GM19438 (cell line): Measurements from ENCODE around the gene ADAT3.
"Not testable (repeated sequence)": the region's sequence is repeated elsewhere in the genome, so short reads cannot be mapped to it uniquely, and the experiment has no call there.

Experiments used
- ATAC-seq: cut with Tn5 transposase; IDR thresholded peaks from one replicate; pipeline ENCODE4 v1.9.1; 2021; ENCODE audit warnings: low read depth; ENCODE audit not compliant: unreplicated experiment

The ADAT3 gene

DNA sequence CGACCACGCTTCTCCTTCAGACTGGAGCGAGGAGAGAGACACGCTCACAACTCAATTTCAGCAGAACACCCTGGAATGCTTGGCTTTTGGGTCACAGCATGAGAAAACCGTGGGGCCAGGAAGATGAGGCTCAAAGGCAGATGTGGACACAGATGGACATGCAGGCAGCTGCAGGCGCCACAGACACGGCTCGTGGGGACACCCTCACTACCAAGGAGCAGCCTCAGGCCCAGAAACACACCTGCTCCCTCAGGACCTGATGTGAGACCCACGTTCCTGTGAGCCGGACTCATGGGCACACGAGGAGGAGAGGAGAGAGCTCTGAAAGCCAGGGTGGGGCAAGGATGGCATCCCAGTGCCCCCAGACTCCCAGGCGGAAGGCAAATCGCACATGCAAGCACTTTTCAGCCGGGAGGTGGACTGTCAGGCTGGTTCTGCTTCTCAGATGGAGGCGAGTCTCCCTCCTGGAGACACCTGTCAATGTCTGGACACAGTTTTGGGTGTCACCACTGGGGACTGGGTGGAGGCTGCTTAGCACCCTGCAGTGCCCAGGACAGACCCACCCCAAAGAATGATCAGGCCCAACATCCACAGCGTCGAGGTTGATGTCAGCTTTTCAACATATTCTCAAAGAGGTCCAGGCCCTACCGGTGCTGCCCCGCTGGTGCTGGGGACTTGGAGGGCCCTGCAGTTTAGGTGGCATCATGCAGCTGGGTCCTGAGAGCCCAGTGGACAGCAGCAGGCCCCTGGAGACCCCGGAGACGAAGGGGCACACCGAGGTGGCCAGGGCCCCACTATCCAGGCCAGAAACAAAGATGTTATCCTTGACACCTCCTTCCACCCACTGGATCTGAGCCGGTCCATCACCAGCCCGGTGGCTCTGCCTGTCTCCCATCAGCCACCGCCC, 22.2 kb upstream of the ADAT3 start:
- ATAC-seq: no peak

DNA sequence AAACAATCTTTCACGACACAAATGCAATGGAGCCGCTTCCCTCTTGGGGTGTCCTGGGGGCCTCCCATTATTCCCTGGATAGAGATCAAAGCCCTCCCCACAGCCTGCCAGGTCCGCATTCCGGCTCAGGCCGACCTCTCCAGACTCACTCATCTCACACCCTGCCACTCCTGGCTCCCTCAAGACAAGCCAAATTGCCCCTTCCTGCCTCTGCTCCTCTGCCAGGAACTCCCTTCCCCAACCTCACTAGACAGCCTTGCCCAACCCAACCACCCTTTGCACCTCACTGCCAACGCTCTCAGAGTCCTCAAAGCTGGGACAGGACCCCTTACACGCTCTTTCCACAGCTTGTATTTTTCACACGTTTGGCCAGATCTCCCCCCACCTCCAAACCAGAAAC, 21.4 kb upstream of the ADAT3 start:
- no peak for ATAC-seq

DNA sequence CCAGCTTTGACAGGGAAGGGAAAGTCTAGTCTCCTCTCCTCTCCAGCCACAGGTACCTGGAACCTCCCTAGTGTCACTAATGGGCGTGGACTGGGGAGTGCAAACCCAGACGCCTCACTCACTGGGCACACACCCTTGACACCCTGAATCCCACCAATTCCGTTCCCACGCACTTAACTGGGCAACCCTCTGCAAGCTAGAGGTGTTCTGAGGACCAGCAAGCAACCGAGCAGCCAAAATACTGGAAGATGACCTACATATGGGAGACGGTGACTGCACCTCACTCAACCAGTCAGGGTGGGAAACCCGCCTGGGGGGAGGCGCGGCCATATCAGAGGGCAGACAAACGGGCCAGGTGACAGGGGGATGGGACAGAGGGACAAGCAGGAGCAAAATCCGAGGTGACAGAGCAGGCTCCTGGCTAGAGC, 20.9 kb upstream of the ADAT3 start:
- no peak for ATAC-seq

DNA sequence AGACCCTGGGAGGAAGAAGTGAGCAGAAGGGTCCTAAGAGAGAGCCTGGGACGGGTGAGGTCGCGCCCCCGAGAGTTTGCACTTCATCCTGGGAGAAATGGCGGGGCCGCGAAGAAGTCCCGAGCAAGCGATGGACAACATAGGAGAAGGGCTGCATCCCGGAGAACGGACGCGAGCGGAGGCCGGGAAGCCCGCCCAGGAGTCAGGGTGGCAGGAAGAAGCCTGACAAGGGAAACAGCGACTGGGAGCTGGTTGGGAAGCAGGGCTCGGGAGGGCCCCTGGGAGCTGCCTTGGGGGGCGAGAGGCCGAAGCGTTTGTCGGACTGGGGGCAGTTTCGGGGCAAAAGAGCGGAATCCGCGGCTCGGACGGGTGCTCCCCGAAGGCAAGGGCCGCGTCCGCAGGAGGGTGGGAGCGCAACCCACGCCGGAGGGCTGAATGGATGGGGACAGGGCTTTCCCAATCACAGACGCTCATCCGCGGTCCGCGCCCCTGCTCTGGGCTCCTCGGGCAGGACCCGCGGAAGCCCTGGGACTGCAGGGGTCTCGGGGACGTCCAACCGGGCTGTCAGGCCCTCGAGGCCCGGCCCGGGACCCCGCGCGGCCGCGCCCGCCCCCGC, 20.4 kb upstream of the ADAT3 start:
- ATAC-seq: no peak

DNA sequence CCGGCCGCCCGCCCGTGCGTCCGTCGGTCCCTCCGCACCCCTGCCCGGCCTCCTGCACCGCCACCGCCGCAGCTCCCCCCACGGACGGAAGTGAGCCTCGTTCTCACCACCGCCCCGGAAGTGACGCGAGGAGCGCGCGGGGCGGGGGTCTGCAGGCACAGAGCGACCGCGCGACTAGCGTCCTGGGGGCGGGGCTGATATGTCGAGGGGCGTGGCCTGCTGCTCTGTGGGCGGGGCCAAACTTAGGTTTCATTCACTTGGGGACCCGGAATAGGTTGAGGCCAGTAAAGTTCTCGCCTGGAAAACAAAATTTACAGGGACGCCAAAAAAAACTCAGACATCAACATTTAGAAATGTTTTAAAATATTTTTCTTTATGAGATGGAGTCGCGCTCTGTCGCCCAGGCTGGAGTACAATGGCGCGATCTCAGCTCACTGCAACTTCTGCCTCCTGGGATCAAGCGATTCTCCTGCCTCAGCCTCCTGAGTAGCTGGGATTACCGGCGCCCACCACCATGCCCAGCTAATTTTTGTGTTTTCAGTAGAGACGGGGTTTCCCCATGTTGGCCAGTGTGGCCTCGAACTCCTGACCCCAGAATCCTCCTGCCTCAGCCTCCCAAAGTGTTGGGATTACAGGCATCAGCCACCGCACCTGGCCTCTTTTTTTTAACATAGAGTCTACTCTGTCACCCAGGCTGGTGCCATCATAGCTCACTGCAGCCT, 19.6 kb upstream of the ADAT3 start, which contains the start of gene ABHD17A:
ABHD17A (minus strand) TSS at position 99 of the 722 bp plus-strand sequence. CDS start 3,930 bp downstream, outside the sequence.
- ATAC-seq: not testable (repeated sequence)

DNA sequence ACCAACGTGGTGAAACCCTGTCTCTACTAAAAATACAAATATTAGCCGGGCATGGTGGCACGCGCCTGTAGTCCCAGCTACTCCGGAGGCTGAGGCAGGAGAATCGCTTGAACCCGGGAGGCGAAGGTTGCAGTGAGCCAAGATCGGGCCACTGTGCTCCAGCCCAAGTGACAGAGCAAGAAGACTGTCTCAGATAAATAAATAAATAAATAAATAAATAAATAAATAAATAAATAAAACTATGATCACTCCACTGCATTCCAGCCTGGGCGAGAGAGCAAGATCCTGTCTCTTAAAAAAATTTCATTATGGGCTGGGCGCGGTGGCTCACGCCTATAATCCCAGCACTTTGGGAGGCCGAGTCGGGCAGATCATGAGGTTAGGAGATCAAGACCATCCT, 18.8 kb upstream of the ADAT3 start:
- not testable (repeated sequence) for ATAC-seq

DNA sequence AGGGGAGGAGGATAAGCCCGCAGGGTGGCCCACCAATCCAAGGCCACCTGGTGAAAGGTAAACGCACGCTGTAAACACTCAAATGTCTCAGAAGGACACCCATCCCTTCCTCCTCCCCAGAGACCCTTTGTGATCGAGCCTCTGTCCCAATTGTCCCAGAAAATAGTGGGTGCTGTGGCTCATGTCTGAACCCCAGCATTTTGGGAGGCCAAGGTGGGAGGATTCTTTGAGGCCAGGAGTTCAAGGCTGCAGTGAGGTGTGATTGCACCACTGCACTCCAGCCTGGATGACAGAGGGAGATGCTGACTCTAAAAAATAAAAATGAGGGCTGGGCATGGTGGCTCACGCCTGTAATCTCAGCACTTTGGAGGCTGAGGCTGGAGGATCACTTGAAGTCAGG, 16.8 kb upstream of the ADAT3 start:
- no peak for ATAC-seq

DNA sequence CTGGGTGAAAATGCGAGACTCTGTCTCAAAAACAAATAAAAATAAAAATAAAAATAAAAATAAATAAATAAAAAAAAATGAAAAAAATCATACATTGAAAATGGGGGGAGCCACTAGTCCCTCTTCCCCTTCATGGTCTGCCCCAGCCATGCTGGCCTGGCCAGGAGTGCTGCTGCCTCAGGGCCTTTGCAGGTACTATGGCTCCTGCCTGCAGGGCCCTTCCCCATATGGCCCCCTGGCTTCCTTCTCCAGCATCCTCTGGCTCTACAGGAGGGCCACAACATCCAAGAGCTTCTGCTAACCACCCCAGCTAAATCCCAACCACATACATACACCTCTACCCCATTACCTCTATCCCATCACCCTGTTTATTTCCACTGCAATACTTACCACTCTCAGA, 15.3 kb upstream of the ADAT3 start:
- no peak for ATAC-seq

DNA sequence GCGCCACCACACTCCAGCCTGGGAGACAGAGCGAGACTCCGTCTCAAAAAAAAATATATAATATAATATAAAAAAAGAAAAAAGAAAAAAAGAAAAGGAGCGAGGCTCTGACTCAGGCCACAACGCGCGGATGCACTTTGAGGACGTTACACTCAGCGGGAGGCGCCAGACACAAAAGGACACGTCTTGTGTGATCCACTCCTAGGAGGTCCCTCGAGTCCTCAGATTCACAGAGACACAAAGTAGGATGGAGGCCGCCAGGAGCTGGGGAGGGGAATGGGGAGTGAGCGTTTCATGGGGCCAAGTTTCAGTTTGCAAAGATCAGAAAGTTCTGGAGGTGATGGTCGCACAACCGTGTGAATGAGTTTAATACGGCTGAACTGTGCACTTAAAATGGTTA, 11.4 kb upstream of the ADAT3 start:
- ATAC-seq: no peak

DNA sequence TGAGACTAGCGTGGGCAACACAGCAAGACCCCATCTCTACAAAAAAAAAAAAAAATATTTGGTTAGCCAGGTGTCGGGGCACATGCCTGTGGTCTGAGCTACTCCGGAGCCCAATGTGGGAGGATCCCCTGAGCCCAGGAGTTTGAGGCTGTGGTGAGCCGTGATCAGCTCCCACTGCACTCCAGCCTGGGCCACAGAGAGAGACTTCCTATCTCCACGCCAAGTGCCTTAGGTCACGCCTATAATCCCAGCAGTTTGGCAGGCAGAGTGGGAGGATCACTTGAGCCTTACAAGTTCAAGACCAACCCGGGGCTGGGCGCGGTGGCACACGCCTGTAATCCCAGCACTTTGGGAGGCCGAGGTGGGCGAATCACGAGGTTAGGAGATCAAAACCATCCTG, 8.7 kb upstream of the ADAT3 start:
- ATAC-seq: no peak

DNA sequence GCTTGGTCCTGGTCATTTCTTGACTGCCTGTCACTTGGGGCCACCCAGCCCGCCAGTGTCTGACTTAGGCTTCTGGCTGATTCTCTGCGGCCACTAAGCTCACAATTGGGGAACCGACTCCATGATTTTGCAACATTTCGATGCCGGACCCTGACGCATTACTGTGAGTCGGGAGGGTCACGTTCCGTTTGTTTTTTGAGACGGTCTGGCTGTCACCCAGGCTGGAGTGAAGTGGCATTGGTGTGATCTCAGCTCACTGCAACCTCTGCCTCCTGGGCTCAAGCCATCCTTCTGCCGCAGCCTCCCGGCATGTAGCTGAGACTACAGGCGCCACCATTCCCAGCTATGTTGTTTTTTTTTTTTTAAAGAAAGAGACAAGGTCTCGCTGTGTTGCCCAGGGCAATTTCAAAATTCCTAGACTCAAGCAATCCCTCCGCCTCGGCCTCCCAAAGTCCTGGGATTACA, 3.2 kb upstream of the ADAT3 start:
- ATAC-seq: no peak

DNA sequence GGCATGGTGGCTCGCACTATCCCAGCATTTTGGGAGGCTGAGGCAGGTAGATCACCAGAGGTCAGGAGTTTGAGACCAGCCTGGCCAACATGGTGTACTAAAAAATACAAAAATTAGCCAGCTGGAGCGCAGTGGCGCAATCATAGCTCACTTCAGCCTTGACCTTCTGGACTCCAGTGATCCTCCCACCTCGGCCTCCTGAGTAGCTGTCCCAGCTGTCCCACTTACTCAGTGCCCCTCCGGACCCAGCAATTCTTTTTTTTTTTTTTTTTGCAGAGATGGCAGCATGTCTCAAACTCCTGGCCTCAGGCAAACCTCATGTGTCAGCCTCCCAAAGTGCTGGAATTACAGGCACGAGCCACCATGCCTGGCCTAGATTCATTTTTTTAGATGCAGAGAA, 2.3 kb upstream of the ADAT3 start:
- no peak for ATAC-seq

DNA sequence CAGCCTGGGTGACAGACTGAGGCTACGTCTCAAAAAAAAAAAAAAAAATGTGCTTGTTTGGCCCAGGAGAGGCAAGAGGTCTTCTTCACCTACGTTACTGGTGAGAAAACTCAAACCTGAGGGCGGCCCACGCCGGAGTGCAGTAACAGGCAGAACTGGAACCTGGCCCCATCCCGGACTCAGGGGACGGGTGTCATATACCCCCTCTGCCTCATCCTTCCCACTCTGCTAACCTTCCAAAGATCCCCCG, 414 bp upstream of the ADAT3 start:
- ATAC-seq: no peak

DNA sequence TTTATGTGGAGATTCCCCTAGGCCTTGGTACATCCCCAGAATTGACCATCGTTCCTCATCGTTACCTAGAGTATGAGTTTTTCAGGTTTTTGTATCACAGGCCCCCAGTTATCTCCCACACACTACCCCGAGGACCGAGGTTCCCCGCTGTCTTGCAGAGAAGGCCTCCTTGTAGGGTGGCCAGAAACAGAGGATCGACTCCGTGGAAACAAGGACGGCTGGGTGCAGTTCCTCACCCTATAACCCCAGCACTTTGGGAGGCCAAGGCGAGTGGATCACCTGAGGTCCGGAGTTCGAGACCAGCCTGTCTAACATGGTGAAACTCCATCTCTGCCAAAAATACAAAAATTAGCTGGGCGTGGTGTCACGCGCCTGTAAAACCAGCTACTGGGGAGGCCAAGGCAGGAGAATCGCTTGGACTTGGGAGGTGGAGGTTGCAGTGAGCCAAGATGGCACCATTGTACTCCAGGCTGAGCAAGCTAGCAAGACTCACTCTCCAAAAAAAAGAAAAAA, 720 bp downstream of the ADAT3 start:
- no peak for ATAC-seq

DNA sequence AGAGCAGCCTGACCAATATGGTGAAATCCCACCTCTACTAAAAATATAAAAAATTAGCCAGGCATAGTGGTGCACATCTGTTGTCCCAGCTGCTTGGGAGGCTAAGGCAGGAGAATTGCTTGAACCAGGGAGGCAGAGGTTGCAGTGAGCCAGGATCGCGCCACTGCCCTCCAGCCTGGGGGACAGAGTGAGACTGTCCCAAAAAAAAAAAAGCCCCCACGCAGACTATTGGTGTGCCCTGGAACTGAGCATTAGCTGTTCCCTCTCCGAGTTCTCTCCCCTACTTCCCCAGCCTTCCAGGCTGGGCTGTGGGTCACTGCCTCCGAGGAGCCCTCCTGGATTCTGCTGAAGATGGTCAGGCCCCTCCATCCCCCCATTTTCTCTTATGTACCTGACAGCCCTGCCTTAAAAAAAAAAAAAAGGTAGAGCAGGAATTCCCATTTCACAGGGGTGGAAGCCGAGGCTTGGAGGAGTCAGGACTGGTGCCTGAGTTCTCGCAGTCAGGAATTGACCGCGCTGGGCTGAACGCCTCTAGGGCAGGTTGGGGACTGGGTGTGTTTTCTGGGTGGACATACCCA, 1.9 kb downstream of the ADAT3 start:
- no peak for ATAC-seq

DNA sequence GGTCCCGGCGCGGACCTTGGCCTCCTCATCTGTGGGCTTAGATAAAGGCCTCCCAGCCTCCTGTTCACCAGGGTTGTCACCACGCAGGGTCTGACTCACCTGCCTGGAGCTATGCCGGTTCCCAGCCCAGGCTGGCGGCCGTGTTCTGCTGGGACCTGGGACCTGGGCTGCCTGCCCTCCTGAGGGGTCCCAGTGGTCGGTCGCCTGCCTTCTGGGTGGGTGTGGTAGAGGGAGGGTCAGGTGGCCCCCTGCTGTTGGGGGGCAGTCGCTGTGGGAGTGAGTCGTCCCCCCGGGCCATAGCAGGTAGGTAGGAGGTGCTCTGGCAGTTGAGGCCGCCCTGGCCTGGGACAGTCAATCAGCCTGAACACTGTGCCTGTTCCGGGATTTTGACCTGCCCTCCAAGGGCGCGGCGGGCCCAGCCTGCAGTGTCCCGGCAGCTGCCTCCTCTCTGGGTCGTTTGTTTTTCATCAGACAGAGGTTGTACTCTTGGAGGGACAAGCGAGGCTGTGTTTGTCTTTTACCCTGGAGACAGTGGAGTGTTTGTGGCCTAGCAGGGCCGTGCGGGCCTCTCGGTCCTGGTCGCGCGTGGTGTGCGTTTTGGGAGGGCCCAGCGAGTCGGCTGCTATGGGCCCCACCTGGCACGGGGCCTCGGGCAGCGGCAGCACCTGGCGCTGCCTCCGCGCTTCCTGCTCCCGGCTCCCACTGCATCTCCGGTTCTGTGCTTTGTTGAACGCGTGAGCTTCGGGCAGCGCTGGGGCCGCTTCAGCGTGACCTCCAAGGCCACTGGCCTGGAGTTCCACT, 2.6 kb downstream of the ADAT3 start:
- ATAC-seq: no peak

DNA sequence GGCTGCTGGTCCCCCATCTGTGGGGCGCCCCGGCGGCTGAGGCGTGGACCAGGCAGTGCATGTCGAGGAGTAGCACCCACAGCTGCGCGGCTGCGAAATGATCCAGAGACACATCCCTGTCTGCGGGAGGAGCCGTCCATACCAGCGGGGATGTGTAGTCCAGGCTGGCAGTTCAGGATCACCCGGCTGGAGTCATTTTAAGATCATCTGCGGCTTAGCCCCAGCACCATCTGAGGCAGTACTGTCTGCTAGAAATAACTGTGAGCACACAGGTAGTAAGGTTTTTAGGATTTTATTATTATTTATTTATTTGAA, 3.1 kb downstream of the ADAT3 start:
- ATAC-seq: no peak

DNA sequence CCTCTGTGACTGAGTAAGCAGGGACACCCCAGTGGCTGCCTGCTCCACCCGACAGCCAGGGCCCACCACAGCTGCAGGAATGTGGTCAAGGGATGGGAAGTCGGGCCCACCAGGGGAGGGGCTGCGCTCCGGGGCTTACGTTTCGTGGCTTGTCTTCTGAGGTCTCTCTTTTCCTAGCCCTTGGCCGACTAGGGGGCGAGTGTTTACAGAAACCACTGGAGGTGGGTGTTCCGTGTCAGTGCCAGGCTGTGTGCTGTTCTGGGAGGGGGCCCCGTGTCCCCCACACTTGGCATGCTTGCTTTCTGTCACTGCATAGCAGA, 4.5 kb downstream of the ADAT3 start:
- ATAC-seq: no peak

DNA sequence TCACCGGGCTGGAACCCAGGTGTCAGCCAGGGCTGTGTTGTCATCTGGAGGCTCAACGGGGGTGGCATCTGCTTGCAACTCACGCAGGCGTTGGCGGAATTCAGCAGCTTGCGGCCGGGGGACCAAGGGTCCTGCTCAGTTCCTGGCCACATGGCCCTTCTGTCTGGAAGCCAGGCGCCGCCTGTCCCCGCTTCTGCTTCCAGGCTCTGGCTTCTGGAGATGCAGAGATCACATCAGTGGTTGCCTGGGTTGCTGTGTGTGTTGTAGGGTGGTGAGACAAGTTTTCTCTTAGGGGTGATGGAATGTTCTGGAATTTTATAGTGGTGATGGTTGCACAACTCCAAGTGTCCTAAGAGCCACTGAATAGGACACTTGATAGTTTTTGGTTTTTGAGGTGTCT, 5.0 kb downstream of the ADAT3 start:
- no peak for ATAC-seq

DNA sequence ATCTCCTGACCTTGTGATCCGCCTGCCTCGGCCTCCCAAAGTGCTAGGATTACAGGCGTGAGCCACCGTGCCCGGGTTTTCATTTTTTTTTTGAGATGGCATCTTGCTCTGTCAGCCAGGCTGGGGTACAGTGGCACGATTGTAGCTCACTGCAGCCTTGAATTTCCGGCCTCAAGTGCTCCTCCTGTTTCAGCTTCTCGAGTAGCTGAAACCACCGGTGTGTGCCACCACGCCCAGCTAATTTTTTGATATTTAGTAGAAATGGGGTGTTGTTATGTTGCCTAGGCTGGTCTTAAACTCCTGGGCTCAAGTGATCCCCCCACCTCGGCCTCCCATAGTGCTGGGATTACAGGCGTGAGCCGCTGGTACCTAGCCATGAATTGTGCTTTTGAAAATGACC, 5.9 kb downstream of the ADAT3 start:
- no peak for ATAC-seq

DNA sequence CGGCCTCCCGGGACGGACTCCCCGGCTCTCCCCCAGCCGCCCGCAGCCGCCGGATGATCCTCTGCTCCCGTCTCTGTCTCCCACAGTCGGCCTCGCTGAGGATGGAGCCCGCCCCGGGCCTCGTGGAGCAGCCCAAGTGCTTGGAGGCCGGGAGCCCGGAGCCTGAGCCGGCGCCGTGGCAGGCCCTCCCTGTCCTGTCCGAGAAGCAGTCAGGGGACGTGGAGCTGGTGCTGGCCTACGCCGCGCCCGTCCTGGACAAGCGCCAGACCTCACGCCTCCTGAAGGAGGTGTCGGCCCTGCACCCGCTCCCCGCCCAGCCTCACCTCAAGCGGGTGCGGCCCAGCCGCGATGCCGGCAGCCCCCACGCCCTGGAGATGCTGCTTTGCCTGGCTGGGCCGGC, 6.8 kb downstream of the ADAT3 start:
- ATAC-seq: no peak
